HUES64 (cell line): ENCODE results near the gene GABRR2.

Experiments
- H3K27ac ChIP-seq: 2 replicates; pipeline ENCODE4 v1.7.0; 2013; ENCODE audit warnings: low read depth, low read length, inconsistent platforms
- H3K27me3 ChIP-seq: 2 replicates; pipeline ENCODE4 v1.6.1; 2013; ENCODE audit warnings: mild to moderate bottlenecking, low read length; ENCODE audit not compliant: insufficient read depth
- H3K36me3 ChIP-seq: 2 replicates; pipeline ENCODE4 v1.6.1; 2013; ENCODE audit warnings: mild to moderate bottlenecking, low read length; ENCODE audit not compliant: insufficient read depth
- H3K4me1 ChIP-seq: 2 replicates; pipeline ENCODE4 v1.6.1; 2013; ENCODE audit warnings: mild to moderate bottlenecking, low read length, moderate library complexity; ENCODE audit not compliant: insufficient read depth
- H3K4me3 ChIP-seq: 2 replicates; pipeline ENCODE4 v1.5.1; 2013; ENCODE audit warnings: mild to moderate bottlenecking, low read length, moderate library complexity
- H3K9ac ChIP-seq: 2 replicates; pipeline ENCODE4 v1.6.1; 2013; ENCODE audit warnings: mild to moderate bottlenecking, low read depth, low read length
- H3K9me3 ChIP-seq: 2 replicates; pipeline ENCODE4 v1.6.1; 2013; ENCODE audit warnings: low read depth, low read length; ENCODE audit not compliant: insufficient read depth
- WGBS: fragments of 150-250, 120-280 bp; methylation state at CpG from one replicate; pipeline ENCODE4 v1.1.7; 2013; ENCODE audit warnings: missing lambda C conversion rate; 5-methylcytosine and 5-hydroxymethylcytosine counted together

The GABRR2 gene

DNA sequence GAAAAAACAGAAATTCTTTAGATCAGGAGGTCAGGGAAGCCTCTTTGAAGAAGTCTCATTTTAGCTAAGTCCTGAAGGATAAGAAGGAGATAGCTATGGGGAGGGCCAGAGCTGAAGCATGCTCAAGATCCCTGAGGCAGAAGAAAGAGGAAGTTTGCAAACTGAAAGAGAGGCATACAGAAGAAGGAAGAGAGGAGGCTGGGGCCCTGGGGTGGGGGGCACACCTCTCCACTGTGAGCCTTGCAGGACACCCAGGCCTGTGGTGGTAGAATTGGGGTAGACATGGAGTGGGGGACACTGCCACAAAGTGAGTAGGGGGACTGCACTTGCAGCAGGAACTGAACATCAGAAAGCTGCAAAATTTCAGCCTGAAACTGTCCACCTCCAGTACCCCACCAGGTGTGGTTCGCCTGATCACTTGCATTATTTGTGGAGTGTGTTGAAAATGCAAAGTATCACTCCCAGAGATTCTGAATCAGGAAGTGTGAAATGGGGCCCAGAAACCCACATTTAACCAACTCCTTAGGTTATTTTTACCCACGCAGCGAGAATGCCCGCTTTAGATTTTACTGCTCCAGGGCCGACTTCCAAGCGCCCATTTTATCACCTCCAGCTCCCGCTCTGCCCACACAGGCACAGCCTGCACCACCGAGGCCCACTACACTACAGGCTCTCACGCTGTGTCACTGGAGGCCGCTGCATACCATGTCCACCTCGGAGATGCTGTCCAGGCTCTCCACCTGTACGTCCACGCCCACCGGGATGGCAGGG, 44.0 kb downstream of the GABRR2 start:
- H3K9me3 ChIP-seq = no peaks in the 10 kb centered on the region
- WGBS = 96% methylated on average over 13 of the region's 14 CpGs
- H3K9ac ChIP-seq = no peak overlapping the region
- no peak overlapping the region for H3K27ac ChIP-seq
- H3K27me3 ChIP-seq = no peaks in the 10 kb centered on the region
- no peak overlapping the region for H3K4me3 ChIP-seq
- H3K4me1 ChIP-seq = no peaks in the 10 kb centered on the region
- H3K36me3 ChIP-seq = no peaks in the 10 kb centered on the region

DNA sequence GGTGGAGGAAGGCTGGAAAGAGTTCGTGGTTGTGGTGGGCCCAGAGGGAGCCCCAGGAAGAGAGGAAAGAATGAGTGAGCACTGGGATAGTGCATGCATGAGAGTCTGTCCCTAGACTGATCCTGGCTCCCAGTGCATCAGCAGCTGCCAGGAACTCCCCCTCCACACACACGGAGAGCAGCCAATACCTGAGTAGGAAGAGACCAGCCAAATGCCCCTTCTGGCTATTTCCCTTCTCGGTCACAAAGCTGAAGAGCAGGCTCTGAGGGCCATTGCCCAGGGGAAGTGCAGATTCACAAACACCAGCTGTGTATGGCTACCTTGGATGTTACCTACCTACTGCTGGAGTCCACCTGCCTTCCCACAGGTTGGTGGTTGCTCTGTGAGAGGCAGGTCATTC, 45.1 kb downstream of the GABRR2 start:
- no peaks in the 10 kb centered on the region for H3K27me3 ChIP-seq

DNA sequence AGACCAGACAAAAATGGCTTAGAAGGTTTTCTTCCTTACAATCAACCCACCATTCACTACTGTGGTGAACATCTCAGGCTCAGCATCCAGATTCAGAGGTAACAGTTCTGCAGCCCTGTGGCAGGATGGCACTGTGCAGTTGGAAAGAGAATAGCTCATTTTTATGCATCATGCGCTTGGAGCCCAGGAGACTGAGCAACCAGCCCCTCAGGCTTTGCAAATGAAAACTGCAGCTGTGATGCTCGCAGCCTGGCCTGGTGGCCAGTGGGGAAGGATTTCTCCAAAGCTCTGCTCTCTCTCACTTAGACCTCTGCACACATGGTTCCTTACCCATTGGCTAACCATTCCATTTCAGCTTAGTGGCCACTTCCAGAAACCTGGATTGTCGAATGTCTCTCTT, 45.8 kb downstream of the GABRR2 start:
- H3K27ac ChIP-seq = no peak overlapping the region
- WGBS = 91% methylated on average over 3 of the region's 3 CpGs

More for the DNA sequence above, 45.1 kb downstream of the GABRR2 start:
- Histone ChIP-seq H3K4me3 (no peak overlapping the region), H3K9me3 (no peaks in the 10 kb centered on the region), H3K27ac (no peak overlapping the region), H3K4me1 (no peaks in the 10 kb centered on the region), H3K9ac (no peak overlapping the region), H3K36me3 (no peaks in the 10 kb centered on the region)
- 82% methylated on average over 3 of the region's 3 CpGs for WGBS

DNA sequence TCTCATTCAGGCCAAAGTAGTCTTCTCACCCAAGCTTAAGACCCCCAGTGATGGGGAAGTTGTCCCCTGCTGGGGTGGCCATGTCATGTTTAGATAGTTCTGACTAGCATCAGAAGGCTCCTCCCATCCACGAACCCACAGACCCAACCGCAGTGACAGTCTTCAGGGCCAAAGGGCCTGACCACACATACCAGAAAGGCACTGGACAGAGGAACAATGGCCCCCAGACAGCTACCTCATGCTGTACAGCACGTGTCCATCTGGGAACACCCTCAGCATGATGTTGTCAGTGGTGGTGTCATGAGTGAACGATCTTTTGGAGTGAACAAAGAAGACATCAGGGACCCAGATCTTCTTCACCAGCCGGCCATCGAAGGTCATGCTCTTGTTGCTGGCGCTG, 46.3 kb downstream of the GABRR2 start:
- Histone ChIP-seq H3K27ac (no peak overlapping the region), H3K36me3 (no peaks in the 10 kb centered on the region), H3K9me3 (no peaks in the 10 kb centered on the region), H3K4me1 (no peaks in the 10 kb centered on the region), H3K9ac (no peak overlapping the region), H3K4me3 (no peak overlapping the region), H3K27me3 (no peaks in the 10 kb centered on the region)
- 90% methylated on average over 7 of the region's 7 CpGs for WGBS

More for the DNA sequence above, 45.8 kb downstream of the GABRR2 start:
- no peak overlapping the region for H3K9ac ChIP-seq
- H3K4me3 ChIP-seq = no peak overlapping the region
- no peaks in the 10 kb centered on the region for H3K4me1 ChIP-seq
- no peaks in the 10 kb centered on the region for H3K9me3 ChIP-seq
- H3K36me3 ChIP-seq = no peaks in the 10 kb centered on the region
- H3K27me3 ChIP-seq = no peaks in the 10 kb centered on the region

DNA sequence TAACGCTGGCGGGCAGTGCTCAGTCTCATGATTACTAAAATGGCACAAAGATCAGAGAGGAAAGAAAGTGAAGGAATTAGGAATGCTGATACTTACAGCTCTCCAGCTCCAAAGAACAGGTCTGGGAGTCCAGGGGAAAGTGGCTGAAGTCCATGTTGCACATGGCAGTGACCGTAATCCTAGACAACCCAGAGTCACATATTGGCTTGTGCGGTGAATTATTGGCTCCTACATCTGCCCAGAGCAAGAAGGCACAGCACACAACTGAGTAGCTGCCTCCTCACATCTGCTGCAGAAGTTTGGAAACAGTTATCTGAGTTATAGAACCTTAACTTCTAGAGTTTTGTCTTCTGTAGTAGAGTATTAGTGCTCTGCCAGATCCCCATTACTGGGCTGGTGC, 47.2 kb downstream of the GABRR2 start:
- Histone ChIP-seq H3K4me3 (no peak overlapping the region), H3K9me3 (no peaks in the 10 kb centered on the region), H3K9ac (no peak overlapping the region), H3K27ac (no peak overlapping the region), H3K36me3 (no peaks in the 10 kb centered on the region), H3K4me1 (no peaks in the 10 kb centered on the region), H3K27me3 (no peaks in the 10 kb centered on the region)
- WGBS = 92% methylated on average over 4 of the region's 4 CpGs

DNA sequence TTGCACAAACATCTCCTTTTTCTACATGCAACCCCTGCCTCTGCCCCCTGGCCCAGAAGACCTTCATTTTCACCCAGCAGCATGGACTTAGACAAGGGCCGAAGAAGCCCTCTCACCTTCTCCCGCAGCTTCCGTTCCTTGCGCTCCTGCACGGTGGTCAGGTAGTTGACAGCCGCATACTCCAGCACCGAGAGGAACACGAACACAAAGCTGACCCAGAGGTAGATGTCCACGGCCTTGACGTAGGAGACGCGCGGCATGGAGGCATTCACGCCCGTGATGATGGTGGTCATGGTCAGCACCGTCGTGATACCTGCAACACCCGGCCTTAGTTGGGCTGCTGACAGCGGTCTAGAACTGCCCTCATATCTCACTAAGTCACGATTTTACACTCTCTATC, 50.8 kb downstream of the GABRR2 start:
- H3K36me3 ChIP-seq = no peaks in the 10 kb centered on the region
- no peaks in the 10 kb centered on the region for H3K27me3 ChIP-seq
- no peak overlapping the region for H3K27ac ChIP-seq
- no peaks in the 10 kb centered on the region for H3K9me3 ChIP-seq
- no peaks in the 10 kb centered on the region for H3K4me1 ChIP-seq
- WGBS = 96% methylated on average over 20 of the region's 20 CpGs
- no peak overlapping the region for H3K4me3 ChIP-seq
- no peak overlapping the region for H3K9ac ChIP-seq

DNA sequence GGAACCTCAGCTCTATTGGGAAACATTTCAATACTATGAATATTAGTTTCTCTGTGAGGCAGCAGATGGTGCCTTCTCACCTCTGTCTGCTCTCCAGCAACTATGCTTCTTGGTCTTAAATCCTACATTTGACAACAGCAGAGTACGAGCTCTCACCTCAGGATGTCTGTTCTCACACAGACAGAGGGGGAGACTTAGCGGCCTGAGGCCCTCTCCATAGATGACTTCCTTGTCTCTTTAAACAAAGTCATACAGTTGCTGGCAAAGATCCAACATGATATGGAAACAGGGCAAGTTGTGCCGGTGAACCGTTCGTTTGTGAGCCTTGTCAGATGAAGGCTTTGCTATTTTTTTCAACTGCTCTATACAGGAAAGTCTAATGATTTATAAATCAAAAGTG, 54.3 kb downstream of the GABRR2 start:
- Histone ChIP-seq H3K27me3 (no peaks in the 10 kb centered on the region), H3K9ac (no peak overlapping the region), H3K4me3 (no peak overlapping the region), H3K9me3 (no peaks in the 10 kb centered on the region), H3K27ac (no peak overlapping the region), H3K4me1 (no peaks in the 10 kb centered on the region), H3K36me3 (no peaks in the 10 kb centered on the region)
- WGBS = 89% methylated on average over 5 of the region's 5 CpGs

DNA sequence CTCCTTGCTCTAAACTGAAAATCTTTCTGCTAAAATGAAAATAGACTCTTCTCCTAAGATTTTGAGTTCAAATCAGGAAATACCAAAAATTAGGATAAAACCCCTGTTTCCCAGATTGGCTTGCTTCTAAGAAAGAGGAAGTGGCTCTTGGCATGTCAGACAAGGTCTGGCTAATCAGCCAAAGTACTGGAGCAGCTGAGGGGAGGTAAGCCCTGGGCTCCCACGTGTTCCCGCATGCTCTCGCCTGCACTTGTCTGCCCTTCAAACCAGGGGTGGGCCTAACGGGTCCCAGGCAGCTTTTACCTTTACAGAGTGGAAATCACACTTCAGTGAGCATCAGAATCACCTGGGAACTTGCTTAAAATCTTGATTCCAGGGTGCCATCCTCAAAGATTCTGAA, 54.8 kb downstream of the GABRR2 start:
- H3K9ac ChIP-seq = no peak overlapping the region
- no peaks in the 10 kb centered on the region for H3K9me3 ChIP-seq
- WGBS = 86% methylated on average over 4 of the region's 4 CpGs
- H3K27me3 ChIP-seq = no peaks in the 10 kb centered on the region
- no peaks in the 10 kb centered on the region for H3K36me3 ChIP-seq
- H3K4me1 ChIP-seq = no peaks in the 10 kb centered on the region
- H3K27ac ChIP-seq = no peak overlapping the region
- H3K4me3 ChIP-seq = no peak overlapping the region

DNA sequence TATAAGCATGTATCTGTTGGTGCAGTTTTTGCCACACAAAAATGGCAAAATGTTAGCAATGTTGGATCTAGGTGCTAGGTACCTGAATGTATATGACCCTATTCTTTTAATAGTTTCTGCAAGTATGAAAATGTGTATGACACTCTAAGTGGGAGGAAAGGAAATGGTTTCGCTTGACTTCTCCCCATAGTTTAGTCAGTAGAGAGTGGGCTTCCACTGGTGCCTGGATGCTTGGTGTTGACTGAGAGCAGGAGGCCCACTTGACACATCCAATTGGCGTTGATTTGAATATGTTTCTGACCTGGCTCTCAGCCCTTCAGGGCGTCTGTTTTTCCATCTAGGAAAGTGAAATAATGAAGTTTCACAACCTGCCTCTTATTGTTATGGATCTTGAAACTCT, 56.2 kb downstream of the GABRR2 start:
- Histone ChIP-seq H3K27me3 (no peaks in the 10 kb centered on the region), H3K36me3 (no peaks in the 10 kb centered on the region), H3K27ac (no peak overlapping the region), H3K4me3 (no peak overlapping the region), H3K4me1 (no peaks in the 10 kb centered on the region), H3K9ac (no peak overlapping the region), H3K9me3 (no peaks in the 10 kb centered on the region)
- WGBS = 97% methylated on average over 3 of the region's 3 CpGs

DNA sequence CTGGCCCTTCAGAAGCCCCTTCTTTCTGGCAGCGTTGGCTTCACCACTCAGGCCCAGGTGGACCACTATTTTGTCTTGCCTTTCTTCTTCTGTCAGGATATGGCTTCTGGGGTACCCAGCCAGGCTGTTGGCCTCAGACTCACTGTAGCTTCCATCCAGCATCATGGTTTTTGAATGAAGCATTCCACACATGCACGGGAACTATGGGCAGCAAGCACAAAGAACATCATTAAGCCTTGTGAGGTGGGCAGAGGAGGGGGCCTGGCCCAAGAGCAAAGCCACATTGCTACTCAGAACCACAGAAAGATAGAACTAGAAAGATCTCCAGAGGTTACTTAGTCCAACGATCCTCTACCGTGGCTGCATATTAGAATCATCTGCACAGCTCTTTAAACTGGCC, 57.3 kb downstream of the GABRR2 start:
- Histone ChIP-seq H3K27me3 (no peaks in the 10 kb centered on the region), H3K36me3 (no peaks in the 10 kb centered on the region), H3K4me3 (no peak overlapping the region), H3K9ac (no peak overlapping the region), H3K27ac (no peak overlapping the region), H3K4me1 (no peaks in the 10 kb centered on the region), H3K9me3 (no peaks in the 10 kb centered on the region)
- WGBS = 97% methylated on average over 4 of the region's 4 CpGs

DNA sequence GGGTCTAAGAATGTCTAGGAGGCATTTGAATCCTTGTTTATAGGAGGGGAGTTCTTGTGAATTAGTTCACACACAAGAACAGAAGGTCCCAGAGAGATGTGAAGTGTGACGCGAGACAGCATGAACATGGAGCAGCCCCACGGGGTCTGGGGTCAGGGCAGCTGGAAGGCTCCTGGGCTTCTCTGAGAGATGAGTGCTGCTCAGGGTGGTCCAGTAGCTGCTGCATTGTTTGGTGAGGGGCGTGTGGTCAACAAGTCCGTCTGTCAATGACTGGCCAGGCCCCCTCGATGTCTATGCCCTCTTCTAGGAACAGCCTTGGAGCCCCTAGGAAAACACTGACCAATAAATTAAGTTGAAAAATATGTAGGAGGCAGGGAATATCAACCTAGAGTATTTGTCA, 57.8 kb downstream of the GABRR2 start:
- Histone ChIP-seq H3K4me3 (no peak overlapping the region), H3K27me3 (no peaks in the 10 kb centered on the region), H3K9me3 (no peaks in the 10 kb centered on the region), H3K27ac (no peak overlapping the region), H3K36me3 (no peaks in the 10 kb centered on the region), H3K9ac (no peak overlapping the region), H3K4me1 (no peaks in the 10 kb centered on the region)
- WGBS = 92% methylated on average over 6 of the region's 6 CpGs

DNA sequence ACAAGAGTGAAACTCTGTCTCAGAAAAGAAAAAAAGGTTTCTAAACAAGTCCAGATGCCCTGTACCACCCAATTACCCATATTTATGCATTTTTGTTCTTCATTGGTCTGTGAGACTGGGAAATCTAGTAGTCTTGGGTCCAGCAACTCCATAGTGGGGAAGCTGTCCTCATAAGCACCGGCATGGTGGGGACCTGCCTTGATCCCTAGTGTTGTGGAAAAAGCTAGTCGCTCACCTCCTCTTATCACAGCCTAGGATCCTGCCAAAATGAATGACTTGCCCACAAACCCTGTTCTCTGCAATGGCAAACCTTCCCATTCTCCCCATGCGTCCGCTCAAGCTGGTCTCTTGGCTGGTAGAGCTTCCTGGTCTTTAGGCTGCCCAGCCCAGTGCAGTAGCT, 59.7 kb downstream of the GABRR2 start:
- H3K4me1 ChIP-seq = no peaks in the 10 kb centered on the region
- H3K36me3 ChIP-seq = no peaks in the 10 kb centered on the region
- 92% methylated on average over 4 of the region's 4 CpGs for WGBS
- no peak overlapping the region for H3K9ac ChIP-seq
- H3K4me3 ChIP-seq = no peak overlapping the region
- no peaks in the 10 kb centered on the region for H3K27me3 ChIP-seq
- no peak overlapping the region for H3K27ac ChIP-seq
- H3K9me3 ChIP-seq = no peaks in the 10 kb centered on the region
